Measurements from ENCODE around the gene GPC5.

The GPC5 gene

GRCh38 chr13:91398413-91399188, at the start of gene GPC5:
TSS of gene GPC5 (plus strand) at chr13:91398621.
- TF ChIP-seq EP300 (IDR thresholded peaks at IDR 0.05; ENCODE audit: borderline replicate concordance) = no peak
- no peak for TF ChIP-seq TEAD4 (IDR thresholded peaks at IDR 0.05)
- no peak for TF ChIP-seq CREB1 (IDR thresholded peaks at IDR 0.05; ENCODE audit: low read depth)
- no peak for TF ChIP-seq NFIC (IDR thresholded peaks at IDR 0.05)
- TF ChIP-seq USF1 (IDR thresholded peaks at IDR 0.05) = no peak
- no peak for TF ChIP-seq ZBTB7A (IDR thresholded peaks at IDR 0.05; ENCODE audit: low read depth)
- no peak for TF ChIP-seq CEBPB (IDR thresholded peaks at IDR 0.05)
- no peak for TF ChIP-seq FOXM1 (IDR thresholded peaks at IDR 0.05; ENCODE audit: borderline replicate concordance, low read depth)
- TF ChIP-seq YY1 (IDR thresholded peaks at IDR 0.05; ENCODE audit: low read depth) = no peak
- TF ChIP-seq TCF12 (IDR thresholded peaks at IDR 0.05; ENCODE audit: low read depth) = no peak
- no peak for TF ChIP-seq TAF1 (IDR thresholded peaks at IDR 0.05; ENCODE audit: low read depth)
- TF ChIP-seq EGR1 (IDR thresholded peaks at IDR 0.05) = peak; percentile 28; the same call in 1 of the 2 replicates
- no peak for TF ChIP-seq MAX (IDR thresholded peaks at IDR 0.05)
- TF ChIP-seq REST (IDR thresholded peaks at IDR 0.05; ENCODE audit: low read depth) = peak; percentile 20; the same call in 1 of the 2 replicates
- no peak for TF ChIP-seq RAD21 (IDR thresholded peaks at IDR 0.05; ENCODE audit: low read depth)

- TF ChIP-seq MAX (IDR thresholded peaks at IDR 0.05) (peak; percentile 94), TAF1 (IDR thresholded peaks at IDR 0.05; ENCODE audit: low read depth) (peak; percentile 49; the same call in 1 of the 2 replicates), CEBPB (IDR thresholded peaks at IDR 0.05) (no peak), RAD21 (IDR thresholded peaks at IDR 0.05; ENCODE audit: low read depth) (peak; percentile 20; the same call in 1 of the 2 replicates), USF1 (IDR thresholded peaks at IDR 0.05) (0 out of 2 replicates have a peak, but pooled peaks have one; percentile 32)
These were observed 49.5 kb upstream of the GPC5 start for GRCh38 chr13:91348906-91349435.

GRCh38 chr13:91349992-91350911, 48.2 kb upstream of the GPC5 start:
- TF ChIP-seq EP300 (IDR thresholded peaks at IDR 0.05; ENCODE audit: borderline replicate concordance) = no peak
- no peak for TF ChIP-seq RAD21 (IDR thresholded peaks at IDR 0.05; ENCODE audit: low read depth)
- TF ChIP-seq NFIC (IDR thresholded peaks at IDR 0.05) = no peak
- TF ChIP-seq EGR1 (IDR thresholded peaks at IDR 0.05) = no peak
- no peak for TF ChIP-seq CREB1 (IDR thresholded peaks at IDR 0.05; ENCODE audit: low read depth)
- no peak for TF ChIP-seq FOXM1 (IDR thresholded peaks at IDR 0.05; ENCODE audit: borderline replicate concordance, low read depth)
- no peak for TF ChIP-seq ZBTB7A (IDR thresholded peaks at IDR 0.05; ENCODE audit: low read depth)
- TF ChIP-seq TAF1 (IDR thresholded peaks at IDR 0.05; ENCODE audit: low read depth) = no peak
- no peak for TF ChIP-seq USF1 (IDR thresholded peaks at IDR 0.05)
- no peak for TF ChIP-seq REST (IDR thresholded peaks at IDR 0.05; ENCODE audit: low read depth)
- TF ChIP-seq YY1 (IDR thresholded peaks at IDR 0.05; ENCODE audit: low read depth) = no peak
- no peak for TF ChIP-seq CEBPB (IDR thresholded peaks at IDR 0.05)
- no peak for TF ChIP-seq MAX (IDR thresholded peaks at IDR 0.05)
- TF ChIP-seq TCF12 (IDR thresholded peaks at IDR 0.05; ENCODE audit: low read depth) = no peak
- no peak for TF ChIP-seq TEAD4 (IDR thresholded peaks at IDR 0.05)

- no peak for TF ChIP-seq MAX (IDR thresholded peaks at IDR 0.05)
- no peak for TF ChIP-seq CREB1 (IDR thresholded peaks at IDR 0.05; ENCODE audit: low read depth)
- TF ChIP-seq ZBTB7A (IDR thresholded peaks at IDR 0.05; ENCODE audit: low read depth) = no peak
- TF ChIP-seq FOXM1 (IDR thresholded peaks at IDR 0.05; ENCODE audit: borderline replicate concordance, low read depth) = no peak
- no peak for TF ChIP-seq EP300 (IDR thresholded peaks at IDR 0.05; ENCODE audit: borderline replicate concordance)
- no peak for TF ChIP-seq REST (IDR thresholded peaks at IDR 0.05; ENCODE audit: low read depth)
- no peak for TF ChIP-seq TCF12 (IDR thresholded peaks at IDR 0.05; ENCODE audit: low read depth)
- TF ChIP-seq TAF1 (IDR thresholded peaks at IDR 0.05; ENCODE audit: low read depth) = no peak
- TF ChIP-seq EGR1 (IDR thresholded peaks at IDR 0.05) = no peak
- TF ChIP-seq NFIC (IDR thresholded peaks at IDR 0.05) = no peak
- TF ChIP-seq CEBPB (IDR thresholded peaks at IDR 0.05) = no peak
- TF ChIP-seq RAD21 (IDR thresholded peaks at IDR 0.05; ENCODE audit: low read depth) = no peak
- TF ChIP-seq TEAD4 (IDR thresholded peaks at IDR 0.05) = no peak
- TF ChIP-seq YY1 (IDR thresholded peaks at IDR 0.05; ENCODE audit: low read depth) = no peak
- no peak for TF ChIP-seq USF1 (IDR thresholded peaks at IDR 0.05)
These were observed 47.3 kb upstream of the GPC5 start for GRCh38 chr13:91351123-91351522.
